IMR-90 (cell line): ENCODE data around the gene MARCO. TPM values are rescaled to one million over a fixed set of nuclear protein-coding genes. Genes with fewer than 3 reads are reported as not detected.

ENCODE experiments used
- ATAC-seq: fragments of 200-7000 bp; cut with Tn5 transposase; 2 replicates; pipeline ENCODE4 v1.9.1; 2020; ENCODE audit warnings: low read depth, mild to moderate bottlenecking, moderate library complexity
- BruUV-seq: library from RNA; stranded (reverse); fragments of 400-500 nt; replicated peaks from 2 replicates; lab custom pipeline; 2021; lab: Mats Ljungman, UMichigan
- CTCF ChIA-PET: fragments of 300-600 bp; formaldehyde crosslinking; extraction: SDS; loops from one replicate; lab custom pipeline; 2021; ENCODE audit warnings: antibody characterized with exemption; lab: Yijun Ruan, JAX
- POLR2A ChIA-PET: fragments of 300-600 bp; sonication (Branson Sonifier 250); formaldehyde crosslinking; loops from one replicate; lab custom pipeline; 2022; ENCODE audit warnings: antibody characterized with exemption; ENCODE audit not compliant: unreplicated experiment; lab: Charles Lee
- DNase-seq: peaks from one replicate; pipeline ENCODE4 v3.0.0; 2013
- H2AFZ ChIP-seq: replicated peaks from 2 replicates; pipeline ENCODE3; 2013; ENCODE audit warnings: low read length, mild to moderate bottlenecking; ENCODE audit not compliant: poor library complexity
- H2AK5ac ChIP-seq: 2 replicates; pipeline ENCODE4 v1.6.1; 2013; ENCODE audit warnings: low read depth, low read length, inconsistent platforms
- H2AK9ac ChIP-seq: replicated peaks from 2 replicates; pipeline ENCODE3; 2013; ENCODE audit warnings: mild to moderate bottlenecking, low read depth, low read length, moderate library complexity; ENCODE audit not compliant: poor library complexity
- H2BK120ac ChIP-seq: 2 replicates; pipeline ENCODE4 v1.6.1; 2013; ENCODE audit warnings: low read depth, low read length, inconsistent platforms
- H2BK15ac ChIP-seq: 3 replicates; pipeline ENCODE4 v1.6.1; 2013; ENCODE audit warnings: low read depth, low read length, inconsistent platforms
- H2BK20ac ChIP-seq: 2 replicates; pipeline ENCODE4 v1.6.1; 2013; ENCODE audit warnings: low read depth, mild to moderate bottlenecking, inconsistent platforms, low read length, moderate library complexity
- H2BK5ac ChIP-seq: 2 replicates; pipeline ENCODE4 v1.6.1; 2013; ENCODE audit warnings: mild to moderate bottlenecking, low read depth, low read length, inconsistent platforms; ENCODE audit not compliant: poor library complexity, severe bottlenecking
- H3K14ac ChIP-seq: replicated peaks from 2 replicates; pipeline ENCODE4 v1.6.1; 2013; ENCODE audit warnings: low read depth, low read length, inconsistent platforms
- H3K18ac ChIP-seq: 2 replicates; pipeline ENCODE4 v1.6.1; 2013; ENCODE audit warnings: low read depth, low read length, control low read depth
- H3K23ac ChIP-seq: 2 replicates; pipeline ENCODE4 v1.6.1; 2013; ENCODE audit warnings: low read depth, low read length, inconsistent platforms
- H3K27ac ChIP-seq: 2 replicates; pipeline ENCODE4 v1.5.1; 2013; ENCODE audit warnings: mild to moderate bottlenecking, control low read depth, low read length; ENCODE audit not compliant: insufficient read depth
- H3K27me3 ChIP-seq: 2 replicates; pipeline ENCODE4 v1.6.1; 2013; ENCODE audit warnings: low read length; ENCODE audit not compliant: control insufficient read depth, insufficient read depth
- H3K36me3 ChIP-seq: 2 replicates; pipeline ENCODE4 v1.6.1; 2013; ENCODE audit warnings: low read length, mixed read lengths; ENCODE audit not compliant: control insufficient read depth, insufficient read depth
- H3K4ac ChIP-seq: 2 replicates; pipeline ENCODE4 v1.6.1; 2013; ENCODE audit warnings: low read depth, low read length, inconsistent platforms
- H3K4me1 ChIP-seq: 2 replicates; pipeline ENCODE4 v1.6.1; 2013; ENCODE audit warnings: low read length, mixed read lengths; ENCODE audit not compliant: control insufficient read depth, insufficient read depth
- H3K4me2 ChIP-seq: 2 replicates; pipeline ENCODE4 v1.6.1; 2013; ENCODE audit warnings: low read depth, mild to moderate bottlenecking, control low read depth, low read length, moderate library complexity
- H3K4me3 ChIP-seq: 2 replicates; pipeline ENCODE4 v1.5.1; 2013; ENCODE audit warnings: low read depth, mild to moderate bottlenecking, control low read depth, low read length, moderate library complexity; ENCODE audit not compliant: insufficient read depth
- H3K56ac ChIP-seq: 2 replicates; pipeline ENCODE4 v1.6.1; 2013; ENCODE audit warnings: low read length, inconsistent platforms; ENCODE audit not compliant: insufficient read depth; ENCODE audit errors: extremely low read depth
- H3K79me1 ChIP-seq, 2 experiments: 2 replicates each; pipeline ENCODE4 v1.6.1; 2013; ENCODE audit warnings: low read length in 2 of 2, inconsistent platforms in 1 of 2, low read depth in 1 of 2
- H3K9ac ChIP-seq: 2 replicates; pipeline ENCODE4 v1.6.1; 2013; ENCODE audit warnings: low read depth, low read length, control low read depth
- H3K9me1 ChIP-seq: 2 replicates; pipeline ENCODE4 v1.6.1; 2013; ENCODE audit warnings: low read length, inconsistent platforms; ENCODE audit not compliant: insufficient read depth
- H3K9me3 ChIP-seq: 2 replicates; pipeline ENCODE4 v1.6.1; 2013; ENCODE audit warnings: low read length; ENCODE audit not compliant: control insufficient read depth, insufficient read depth
- H4K20me1 ChIP-seq: 2 replicates; pipeline ENCODE4 v1.6.1; 2013; ENCODE audit warnings: low read length, inconsistent platforms; ENCODE audit not compliant: insufficient read depth
- H4K5ac ChIP-seq: 2 replicates; pipeline ENCODE4 v1.6.1; 2013; ENCODE audit warnings: mild to moderate bottlenecking, low read depth, low read length, control low read depth
- H4K8ac ChIP-seq, 2 experiments: 2 replicates each; pipeline ENCODE4 v1.6.1; 2013; ENCODE audit warnings: low read depth in 2 of 2, low read length in 2 of 2, control low read depth in 1 of 2, inconsistent platforms in 1 of 2
- H4K91ac ChIP-seq: 2 replicates; pipeline ENCODE4 v1.6.1; 2013; ENCODE audit warnings: low read depth, low read length, inconsistent platforms; ENCODE audit not compliant: insufficient read depth
- BHLHE40 ChIP-seq: fragments of 150-350 bp; IDR thresholded peaks from 2 replicates; pipeline ENCODE4 v1.6.1; 2016; ENCODE audit warnings: mild to moderate bottlenecking, low read depth, low read length
- CEBPB ChIP-seq: IDR thresholded peaks from 2 replicates; pipeline ENCODE4 v1.6.1; 2012; ENCODE audit warnings: low read depth, low read length, improper control_type of control experiment
- CHD1 ChIP-seq: IDR thresholded peaks from 2 replicates; pipeline ENCODE4 v1.6.1; 2012; ENCODE audit warnings: low read depth, low read length, improper control_type of control experiment
- CTCF ChIP-seq: conservative IDR thresholded peaks from 2 replicates; pipeline ENCODE4 v1.5.1; 2012; ENCODE audit warnings: mild to moderate bottlenecking, low read depth, low read length, improper control_type of control experiment
- FOS ChIP-seq: fragments of 150-350 bp; IDR thresholded peaks from 2 replicates; pipeline ENCODE4 v1.6.1; 2016; ENCODE audit warnings: low read depth, low read length
- MAFK ChIP-seq: IDR thresholded peaks from 2 replicates; pipeline ENCODE4 v1.6.1; 2012; ENCODE audit warnings: low read depth, low read length, improper control_type of control experiment
- MAZ ChIP-seq: IDR thresholded peaks from 2 replicates; pipeline ENCODE4 v1.6.1; 2012; ENCODE audit warnings: low read depth, mild to moderate bottlenecking, low read length, improper control_type of control experiment, moderate library complexity, borderline replicate concordance
- MXI1 ChIP-seq: IDR thresholded peaks from 2 replicates; pipeline ENCODE4 v1.6.1; 2012; ENCODE audit warnings: low read depth, mild to moderate bottlenecking, low read length, moderate library complexity, borderline replicate concordance
- NFE2L2 ChIP-seq: fragments of 150-350 bp; IDR thresholded peaks from 2 replicates; pipeline ENCODE4 v1.6.1; 2016; ENCODE audit warnings: low read depth, mild to moderate bottlenecking, low read length
- POLR2A ChIP-seq: IDR thresholded peaks from 2 replicates; pipeline ENCODE4 v1.6.1; 2012; ENCODE audit warnings: mild to moderate bottlenecking, low read depth, low read length
- RAD21 ChIP-seq: IDR thresholded peaks from 2 replicates; pipeline ENCODE4 v1.6.1; 2012; ENCODE audit warnings: low read length, improper control_type of control experiment
- RCOR1 ChIP-seq: IDR thresholded peaks from 2 replicates; pipeline ENCODE4 v1.6.1; 2012; ENCODE audit warnings: mild to moderate bottlenecking, low read length, improper control_type of control experiment; ENCODE audit not compliant: insufficient replicate concordance
- SMC3 ChIP-seq: fragments of 150-350 bp; IDR thresholded peaks from 2 replicates; pipeline ENCODE4 v1.6.1; 2016; ENCODE audit warnings: low read depth, mild to moderate bottlenecking, antibody characterized with exemption, low read length, moderate library complexity
- WGBS, 2 experiments: methylation state at CpG; one replicate each; pipeline versions ENCODE4 v1.1.5 to v1.1.7; 2013; ENCODE audit warnings: missing lambda C conversion rate in 2 of 2; ENCODE audit not compliant: insufficient read length in 1 of 2; ENCODE audit errors: extremely low coverage in 2 of 2; 5-methylcytosine and 5-hydroxymethylcytosine counted together
- dilution Hi-C: fragments of 300-500 bp; cut with HindIII; formaldehyde crosslinking; loops from one replicate; pipeline ENCODE4 v1.14.3; 2018; ENCODE audit warnings: low sequenced_read_pairs; ENCODE audit not compliant: unreplicated experiment
- in situ Hi-C: fragments of 300-500 bp; cut with MboI; formaldehyde crosslinking; loops from 3 replicates; pipeline ENCODE4 v1.14.3; 2019; ENCODE audit warnings: low sequenced_read_pairs, inconsistent platforms, mixed read lengths
- intact Hi-C: fragments of 100-400 bp; cut with micrococcal nuclease; formaldehyde crosslinking; loops from 2 replicates; pipeline ENCODE4 v1.10.0; 2022
- polyA plus RNA-seq, 3 experiments: library from polyadenylated mRNA; depleted of rRNA; stranded (reverse); fragments of >200 nt; gene quantifications; 2 replicates each; pipeline ENCODE4 v1.2.3, GENCODE V29; 2012; ENCODE audit warnings: low replicate concordance in 1 of 3
- total RNA-seq: library from RNA; depleted of rRNA; stranded (reverse); fragments of >200 nt; gene quantifications from 2 replicates; pipeline ENCODE4 v1.2.3, GENCODE V29; 2012
- TF ChIP-seq, protein P1 (sequence below): fragments of 150-350 bp; IDR thresholded peaks from 2 replicates; pipeline ENCODE4 v1.6.1; 2017; ENCODE audit warnings: mild to moderate bottlenecking, antibody characterized with exemption, low read length, low read depth
- TF ChIP-seq, protein P2 (sequence below): fragments of 150-350 bp; IDR thresholded peaks from 2 replicates; pipeline ENCODE4 v1.6.1; 2016; ENCODE audit warnings: low read depth, mild to moderate bottlenecking, low read length, moderate library complexity, borderline replicate concordance

The MARCO gene
- total and polyA plus RNA-seq, 2 of the 4 experiments (the other 2 are of a cell fraction), result not detected

DNA sequence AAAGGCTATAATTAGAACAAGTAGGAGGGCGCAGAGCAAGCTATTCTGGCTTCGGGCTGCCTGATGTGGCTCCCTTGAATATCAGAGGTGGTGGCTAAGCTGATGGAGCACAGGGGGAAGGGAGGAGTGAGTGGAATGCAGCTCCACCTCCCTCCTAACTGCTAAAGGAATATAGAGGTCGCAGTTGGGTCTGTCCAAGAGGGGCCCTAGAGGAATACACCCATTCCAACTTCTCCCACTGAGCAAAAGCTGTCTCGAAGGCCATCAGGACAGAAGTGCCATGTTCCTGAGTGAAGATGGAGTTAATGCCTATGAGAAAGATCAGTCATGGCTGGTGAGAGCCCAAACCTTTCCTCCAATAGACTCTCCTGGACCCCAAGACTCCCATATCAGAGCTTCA lies 32.8 kb upstream of the MARCO start:
- no peak overlapping the region for H3K18ac ChIP-seq
- no peak overlapping the region for H3K14ac ChIP-seq
- TF ChIP-seq NFE2L2, result no peak
- TF ChIP-seq BHLHE40, result no peak
- TF ChIP-seq, protein P1, sequence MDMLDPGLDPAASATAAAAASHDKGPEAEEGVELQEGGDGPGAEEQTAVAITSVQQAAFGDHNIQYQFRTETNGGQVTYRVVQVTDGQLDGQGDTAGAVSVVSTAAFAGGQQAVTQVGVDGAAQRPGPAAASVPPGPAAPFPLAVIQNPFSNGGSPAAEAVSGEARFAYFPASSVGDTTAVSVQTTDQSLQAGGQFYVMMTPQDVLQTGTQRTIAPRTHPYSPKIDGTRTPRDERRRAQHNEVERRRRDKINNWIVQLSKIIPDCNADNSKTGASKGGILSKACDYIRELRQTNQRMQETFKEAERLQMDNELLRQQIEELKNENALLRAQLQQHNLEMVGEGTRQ, result no peak
- TF ChIP-seq CEBPB, result no peak
- TF ChIP-seq POLR2A, result no peak
- no peak for TF ChIP-seq SMC3
- TF ChIP-seq CHD1, result no peak
- no peak for TF ChIP-seq FOS
- TF ChIP-seq MAZ, result no peak
- TF ChIP-seq RAD21, result no peak
- no peak for TF ChIP-seq MAFK
- TF ChIP-seq MXI1, result no peak
- TF ChIP-seq RCOR1, result no peak
- no peak for TF ChIP-seq CTCF
- TF ChIP-seq, protein P2, sequence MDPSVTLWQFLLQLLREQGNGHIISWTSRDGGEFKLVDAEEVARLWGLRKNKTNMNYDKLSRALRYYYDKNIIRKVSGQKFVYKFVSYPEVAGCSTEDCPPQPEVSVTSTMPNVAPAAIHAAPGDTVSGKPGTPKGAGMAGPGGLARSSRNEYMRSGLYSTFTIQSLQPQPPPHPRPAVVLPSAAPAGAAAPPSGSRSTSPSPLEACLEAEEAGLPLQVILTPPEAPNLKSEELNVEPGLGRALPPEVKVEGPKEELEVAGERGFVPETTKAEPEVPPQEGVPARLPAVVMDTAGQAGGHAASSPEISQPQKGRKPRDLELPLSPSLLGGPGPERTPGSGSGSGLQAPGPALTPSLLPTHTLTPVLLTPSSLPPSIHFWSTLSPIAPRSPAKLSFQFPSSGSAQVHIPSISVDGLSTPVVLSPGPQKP, result no peak
- no peaks in the 10 kb centered on the region for H3K36me3 ChIP-seq
- no peak overlapping the region for H2AK5ac ChIP-seq
- H3K79me1 ChIP-seq, result no peaks in the 10 kb centered on the region
- in situ Hi-C loops, result no loop called here
- WGBS, 2 experiments, result no CpG with 5 or more reads among the region's 4 CpGs
- dilution Hi-C loops, result no loop called here
- no peak overlapping the region for H3K9ac ChIP-seq
- H2BK5ac ChIP-seq, result no peak overlapping the region
- no peaks in the 10 kb centered on the region for H3K4me1 ChIP-seq
- H4K20me1 ChIP-seq, result no peaks in the 10 kb centered on the region
- no peak overlapping the region for H2BK20ac ChIP-seq
- no peak for ATAC-seq
- POLR2A ChIA-PET, result no interaction called here
- H3K4me2 ChIP-seq, result no peak overlapping the region
- CTCF ChIA-PET, result no interaction called here
- H3K27ac ChIP-seq, result no peak overlapping the region
- H3K23ac ChIP-seq, result no peak overlapping the region
- no peaks in the 10 kb centered on the region for H3K9me3 ChIP-seq
- no peak overlapping the region for H4K5ac ChIP-seq
- no peak overlapping the region for H4K8ac ChIP-seq
- H3K4ac ChIP-seq, result no peak overlapping the region
- no peaks in the 10 kb centered on the region for H3K9me1 ChIP-seq
- no peak overlapping the region for H3K4me3 ChIP-seq
- BruUV-seq, result no TSS peak
- no peaks in the 10 kb centered on the region for H3K27me3 ChIP-seq
- no peak overlapping the region for H2BK15ac ChIP-seq
- DNase-seq, result no peak
- intact Hi-C loops, result no loop called here
- H3K56ac ChIP-seq, result no peak overlapping the region
- H2AK9ac ChIP-seq, result no peak overlapping the region
- H2BK120ac ChIP-seq, result no peak overlapping the region
- no peak overlapping the region for H2AFZ ChIP-seq
- no peak overlapping the region for H4K91ac ChIP-seq
